RWPE2 (cell line): Measurements from ENCODE around the gene GLRA3.

Source experiments
- ATAC-seq: fragments of 200-7000 bp; cut with Tn5 transposase; 3 replicates; pipeline ENCODE4 v1.9.1; 2021; ENCODE audit warnings: low read depth
- DNase-seq: peaks from one replicate; pipeline ENCODE4 v3.0.0-alpha.2; 2020; ENCODE audit warnings: low spot score
- H3K27ac ChIP-seq: fragments of 450-650 bp; 2 replicates; pipeline ENCODE4 v1.5.1; 2017; ENCODE audit warnings: mild to moderate bottlenecking; ENCODE audit not compliant: poor library complexity, severe bottlenecking
- H3K27me3 ChIP-seq: fragments of 250-450 bp; sonication (Bioruptor Pico); 2 replicates; pipeline ENCODE4 v1.5.1; 2021; ENCODE audit warnings: mild to moderate bottlenecking, moderate library complexity; ENCODE audit not compliant: insufficient read depth, poor library complexity, severe bottlenecking
- H3K36me3 ChIP-seq: fragments of 250-450 bp; sonication (Bioruptor Pico); 2 replicates; pipeline ENCODE4 v1.5.1; 2020; ENCODE audit warnings: low read depth, mild to moderate bottlenecking, moderate library complexity
- H3K4me1 ChIP-seq: fragments of 250-450 bp; sonication (Bioruptor Pico); 2 replicates; pipeline ENCODE4 v1.5.1; 2021; ENCODE audit warnings: mild to moderate bottlenecking, moderate library complexity; ENCODE audit not compliant: insufficient read depth, poor library complexity, severe bottlenecking
- H3K4me3 ChIP-seq: fragments of 250-450 bp; sonication (Bioruptor Pico); 2 replicates; pipeline ENCODE4 v1.5.1; 2021; ENCODE audit warnings: mild to moderate bottlenecking, moderate library complexity; ENCODE audit not compliant: severe bottlenecking
- H3K9me3 ChIP-seq: fragments of 250-450 bp; sonication (Bioruptor Pico); 2 replicates; pipeline ENCODE4 v1.5.1; 2021; ENCODE audit warnings: mild to moderate bottlenecking, moderate library complexity; ENCODE audit not compliant: severe bottlenecking
- TF ChIP-seq, protein P1 (sequence below): fragments of 450-650 bp; IDR thresholded peaks from one replicate; pipeline ENCODE4 v1.5.1; 2017; ENCODE audit warnings: mild to moderate bottlenecking, moderate library complexity; ENCODE audit not compliant: poor library complexity, severe bottlenecking

The GLRA3 gene

DNA sequence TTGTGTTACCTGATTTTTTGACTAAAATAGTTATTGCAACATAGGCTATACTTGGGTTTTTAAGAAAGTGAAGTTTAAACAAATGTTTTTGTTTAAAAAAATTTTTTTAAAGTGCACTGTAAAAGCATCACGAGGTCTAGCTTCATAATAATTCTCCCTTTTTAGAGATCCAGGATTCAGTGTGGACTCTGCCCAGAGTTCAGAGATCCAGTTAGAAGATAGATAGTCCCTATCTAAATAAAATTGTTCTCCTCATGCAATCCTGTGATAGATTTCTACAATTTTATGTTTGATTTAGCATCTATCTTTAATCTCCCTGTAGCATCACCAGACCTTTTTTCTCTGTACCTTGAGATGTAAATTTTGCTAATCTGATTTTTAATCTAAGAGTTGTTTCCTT, 221.3 kb downstream of the GLRA3 start:
- no peaks in the 10 kb centered on the region for H3K36me3 ChIP-seq
- H3K4me3 ChIP-seq, result no peak overlapping the region
- ATAC-seq (no peak), DNase-seq (no peak)
- peaks cover 11% of the 10 kb centered on the region for H3K4me1 ChIP-seq
- no peaks in the 10 kb centered on the region for H3K27me3 ChIP-seq
- no peak overlapping the region for H3K27ac ChIP-seq
- TF ChIP-seq, protein P1, sequence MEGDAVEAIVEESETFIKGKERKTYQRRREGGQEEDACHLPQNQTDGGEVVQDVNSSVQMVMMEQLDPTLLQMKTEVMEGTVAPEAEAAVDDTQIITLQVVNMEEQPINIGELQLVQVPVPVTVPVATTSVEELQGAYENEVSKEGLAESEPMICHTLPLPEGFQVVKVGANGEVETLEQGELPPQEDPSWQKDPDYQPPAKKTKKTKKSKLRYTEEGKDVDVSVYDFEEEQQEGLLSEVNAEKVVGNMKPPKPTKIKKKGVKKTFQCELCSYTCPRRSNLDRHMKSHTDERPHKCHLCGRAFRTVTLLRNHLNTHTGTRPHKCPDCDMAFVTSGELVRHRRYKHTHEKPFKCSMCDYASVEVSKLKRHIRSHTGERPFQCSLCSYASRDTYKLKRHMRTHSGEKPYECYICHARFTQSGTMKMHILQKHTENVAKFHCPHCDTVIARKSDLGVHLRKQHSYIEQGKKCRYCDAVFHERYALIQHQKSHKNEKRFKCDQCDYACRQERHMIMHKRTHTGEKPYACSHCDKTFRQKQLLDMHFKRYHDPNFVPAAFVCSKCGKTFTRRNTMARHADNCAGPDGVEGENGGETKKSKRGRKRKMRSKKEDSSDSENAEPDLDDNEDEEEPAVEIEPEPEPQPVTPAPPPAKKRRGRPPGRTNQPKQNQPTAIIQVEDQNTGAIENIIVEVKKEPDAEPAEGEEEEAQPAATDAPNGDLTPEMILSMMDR, result no peak
- H3K9me3 ChIP-seq, result no peaks in the 10 kb centered on the region

- Histone ChIP-seq H3K27ac (peak overlapping the region; percentile 16), H3K36me3 (no peaks in the 10 kb centered on the region), H3K4me1 (peaks cover 11% of the 10 kb centered on the region), H3K27me3 (no peaks in the 10 kb centered on the region), H3K4me3 (no peak overlapping the region), H3K9me3 (no peaks in the 10 kb centered on the region)
- peak; percentile 95 for ATAC-seq
- no peak for DNase-seq
- TF ChIP-seq, protein P1, result no peak
Observed at GRCh38 chr4:174604198-174604597, 224.8 kb downstream of the GLRA3 start.

GRCh38 chr4:174600391-174600790, 228.7 kb downstream of the GLRA3 start:
- H3K36me3 ChIP-seq, result no peaks in the 10 kb centered on the region
- H3K27ac ChIP-seq, result no peak overlapping the region
- DNase-seq, result no peak
- peaks cover 11% of the 10 kb centered on the region for H3K4me1 ChIP-seq
- TF ChIP-seq, protein P1, result no peak
- no peaks in the 10 kb centered on the region for H3K27me3 ChIP-seq
- H3K9me3 ChIP-seq, result no peaks in the 10 kb centered on the region
- H3K4me3 ChIP-seq, result no peak overlapping the region
- ATAC-seq, result 0 out of 3 replicates have a peak, but pooled peaks have one; percentile 39

DNA sequence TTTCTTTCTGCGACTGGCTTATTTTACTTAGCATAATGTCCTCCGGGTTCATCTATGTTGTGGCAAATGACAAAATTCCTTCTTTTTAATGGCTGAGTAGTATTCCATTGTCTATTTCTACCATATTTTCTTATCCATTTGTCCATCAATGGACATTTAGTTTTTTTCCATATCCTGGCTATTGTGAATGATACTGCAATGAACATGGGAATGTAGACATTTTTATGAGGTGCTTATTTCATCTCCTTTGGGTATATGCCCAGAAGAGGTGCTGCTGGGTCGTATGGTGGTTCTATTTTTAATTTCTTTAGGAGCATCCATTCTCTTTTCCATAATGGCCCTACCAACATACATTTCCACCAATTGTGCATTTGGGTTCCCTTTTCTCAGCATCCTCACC, 230.2 kb downstream of the GLRA3 start:
- Histone ChIP-seq H3K4me3 (no peak overlapping the region), H3K27ac (no peak overlapping the region), H3K27me3 (no peaks in the 10 kb centered on the region), H3K36me3 (no peaks in the 10 kb centered on the region), H3K4me1 (peaks cover 2% of the 10 kb centered on the region), H3K9me3 (no peaks in the 10 kb centered on the region)
- TF ChIP-seq, protein P1, result no peak
- DNase-seq (no peak), ATAC-seq (no peak)

DNA sequence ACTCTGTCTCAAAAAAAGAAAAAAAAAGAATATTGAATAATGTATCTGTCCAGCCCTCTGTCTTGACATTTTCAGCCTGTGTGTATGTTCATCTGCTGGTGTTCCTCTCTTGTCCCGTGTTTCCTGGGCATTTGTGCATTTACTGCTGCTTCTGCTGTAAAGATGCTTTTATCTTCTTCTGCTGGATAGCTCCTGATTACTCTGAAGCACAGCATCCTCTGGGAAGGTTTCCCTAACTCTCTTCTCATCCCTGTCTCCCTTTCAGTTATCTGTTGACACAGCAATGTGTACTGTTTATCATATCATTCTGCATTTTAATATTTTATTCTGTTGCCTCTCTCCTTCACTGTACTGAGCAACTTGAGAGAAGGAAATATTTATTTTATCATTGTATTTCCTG, 232.5 kb downstream of the GLRA3 start:
- Histone ChIP-seq H3K36me3 (no peaks in the 10 kb centered on the region), H3K27me3 (no peaks in the 10 kb centered on the region), H3K4me3 (no peak overlapping the region), H3K4me1 (peaks cover 10% of the 10 kb centered on the region), H3K9me3 (no peaks in the 10 kb centered on the region), H3K27ac (no peak overlapping the region)
- ATAC-seq (no peak), DNase-seq (no peak)
- TF ChIP-seq, protein P1, result no peak
